ENCODE data around the gene HDLBP.

The HDLBP gene

DNA sequence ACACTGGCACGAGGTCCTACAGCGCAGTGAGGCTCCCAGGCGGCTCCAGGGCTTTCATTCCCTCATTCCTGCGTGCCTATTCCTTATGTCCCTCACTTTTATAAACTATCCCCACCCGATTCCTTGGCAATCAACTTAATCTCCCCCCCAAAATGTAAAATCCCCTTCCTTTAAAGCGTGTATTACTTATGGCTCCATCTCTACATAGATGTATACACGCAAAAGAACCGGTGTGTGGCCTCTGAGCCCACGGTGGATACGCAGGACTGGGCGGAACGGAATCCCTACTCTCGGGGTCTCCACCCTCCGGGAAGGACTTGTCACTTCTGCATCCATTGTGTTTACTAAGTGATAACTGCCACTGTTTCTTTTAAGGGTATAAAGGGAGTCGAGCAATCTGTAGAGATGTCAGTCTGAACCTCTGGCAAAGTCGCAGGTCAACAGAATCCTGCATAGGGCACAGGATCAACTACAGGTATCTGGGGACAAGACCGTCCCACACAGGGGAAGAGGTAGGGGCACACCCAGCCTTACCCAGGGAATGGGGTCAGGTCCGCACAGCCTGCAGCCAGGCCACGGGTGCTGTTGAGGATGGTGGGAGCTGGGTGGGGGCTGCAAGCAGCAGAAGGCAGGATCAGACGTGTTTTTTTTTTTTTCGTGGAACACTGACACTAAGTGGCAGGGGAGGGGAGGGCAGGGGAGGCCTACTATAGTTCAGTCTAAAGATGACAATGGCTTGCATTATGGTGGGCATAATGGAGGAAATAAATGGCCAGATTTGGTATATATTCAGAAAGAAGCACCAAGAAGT, 42.1 kb downstream of the HDLBP start:
- no peak for DNase-seq

DNA sequence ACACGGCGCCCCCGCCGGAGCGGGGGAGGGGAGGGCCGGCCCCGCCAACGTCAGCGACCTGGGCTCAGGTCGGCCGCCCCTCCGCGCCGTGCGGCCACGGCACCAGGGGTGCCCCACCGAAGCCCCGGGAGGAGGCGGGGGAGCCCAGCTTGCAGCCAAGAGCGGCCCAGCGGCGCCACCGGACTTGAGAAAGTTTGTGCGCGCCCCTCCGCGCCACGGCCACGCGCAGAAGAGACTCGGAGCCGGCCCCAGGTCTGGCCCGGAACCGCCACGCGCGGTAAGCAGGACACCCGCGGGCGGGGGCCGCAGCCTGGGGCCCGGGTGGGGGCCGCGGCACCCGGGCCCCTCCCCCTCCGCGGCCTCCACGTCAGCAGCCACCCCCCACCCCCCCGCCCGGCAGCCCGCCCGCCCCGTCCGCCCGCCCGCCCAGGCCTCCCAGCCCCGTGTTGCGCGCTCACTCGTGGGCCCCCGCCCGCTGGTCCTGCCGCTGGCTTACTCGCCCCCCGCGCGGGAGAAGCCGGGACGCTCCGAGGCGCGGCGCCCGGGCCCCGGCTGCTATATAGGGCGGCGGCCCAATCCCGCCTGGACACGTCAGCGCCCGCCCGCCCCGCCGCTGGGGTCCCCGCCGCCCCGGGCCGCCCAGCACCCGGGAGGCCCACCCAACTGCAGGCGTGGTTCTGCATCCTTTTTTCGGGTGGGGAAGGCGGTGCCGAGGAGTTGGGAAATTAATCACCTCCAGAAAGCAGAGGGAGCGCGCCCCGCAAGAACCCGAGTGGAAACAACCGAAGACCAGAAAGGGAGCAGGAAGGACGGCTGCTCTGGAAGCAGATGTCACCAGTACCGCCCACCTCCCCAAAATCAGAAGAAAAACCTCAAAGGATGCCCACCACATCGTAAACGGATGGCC, 42.9 kb downstream of the HDLBP start:
- no peak for DNase-seq

DNA sequence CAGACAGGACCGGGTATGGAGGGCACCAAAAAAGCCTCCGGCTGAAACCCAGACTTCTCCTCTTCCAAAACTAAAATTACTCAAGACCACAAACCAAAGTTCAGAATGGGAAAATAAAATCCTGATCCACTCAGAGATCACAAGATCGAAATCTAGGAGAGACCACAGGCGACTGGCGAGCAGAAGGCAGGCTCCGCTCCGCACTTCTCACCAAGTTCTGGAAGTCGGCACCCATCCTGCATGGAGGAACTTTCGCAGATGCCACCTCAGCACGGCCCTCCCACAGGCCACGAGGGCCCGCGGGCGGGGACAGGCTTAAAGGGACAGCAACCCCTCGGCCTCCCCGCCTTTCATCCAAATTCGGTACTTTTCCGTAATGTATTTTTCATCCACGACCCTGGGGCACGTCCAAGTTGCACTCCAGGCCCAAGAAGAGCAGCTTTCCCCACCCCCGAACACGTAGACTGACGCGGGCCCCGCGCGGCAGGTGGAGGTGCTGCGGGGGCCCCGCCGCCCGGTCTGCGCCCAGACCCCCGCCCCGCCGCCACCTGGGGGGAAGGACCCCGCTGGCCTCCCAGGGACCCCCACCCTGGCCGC, 43.7 kb downstream of the HDLBP start:
- DNase-seq: no peak

- DNase-seq: no peak
These were observed 44.9 kb downstream of the HDLBP start for GRCh38 chr2:241270531-241270930.

DNA sequence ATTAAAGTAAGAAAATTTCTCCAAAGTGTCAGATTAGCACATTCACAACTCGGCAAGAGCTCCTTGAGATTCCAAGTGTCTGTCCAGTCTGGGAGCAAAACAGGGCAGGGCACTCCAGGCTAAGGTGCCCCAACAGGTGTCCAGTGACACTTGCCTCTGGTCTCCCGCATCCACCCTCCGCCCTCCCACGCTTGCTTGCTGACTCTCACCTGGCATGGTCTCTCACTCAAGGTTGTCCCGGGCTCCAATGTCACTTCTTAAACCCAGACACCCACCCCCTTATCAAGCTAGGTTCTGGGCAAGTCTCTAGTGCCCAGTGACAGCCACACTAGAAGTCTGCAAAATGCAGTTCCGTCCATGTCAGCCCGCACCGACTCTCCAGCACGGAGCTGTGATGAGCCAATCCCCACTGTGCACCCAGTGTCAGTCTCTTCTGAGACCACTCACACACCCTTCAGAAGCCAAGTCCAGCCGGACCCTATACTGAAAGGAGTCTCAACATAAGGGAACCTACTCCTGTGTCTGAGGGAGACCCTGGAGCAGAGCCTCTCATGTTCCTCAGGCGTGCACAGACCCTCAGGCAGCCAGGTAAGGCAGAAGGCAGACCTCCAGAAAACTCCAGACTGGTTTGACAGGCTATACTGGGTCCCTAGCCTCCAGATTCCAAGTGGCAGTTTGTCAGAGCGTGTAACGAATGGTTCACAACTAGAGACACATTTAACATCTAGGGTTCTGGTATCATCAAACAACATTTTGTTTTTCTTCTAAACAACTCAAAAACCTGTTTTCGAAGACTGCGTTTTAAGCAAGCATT, 45.6 kb downstream of the HDLBP start:
- DNase-seq: no peak

DNA sequence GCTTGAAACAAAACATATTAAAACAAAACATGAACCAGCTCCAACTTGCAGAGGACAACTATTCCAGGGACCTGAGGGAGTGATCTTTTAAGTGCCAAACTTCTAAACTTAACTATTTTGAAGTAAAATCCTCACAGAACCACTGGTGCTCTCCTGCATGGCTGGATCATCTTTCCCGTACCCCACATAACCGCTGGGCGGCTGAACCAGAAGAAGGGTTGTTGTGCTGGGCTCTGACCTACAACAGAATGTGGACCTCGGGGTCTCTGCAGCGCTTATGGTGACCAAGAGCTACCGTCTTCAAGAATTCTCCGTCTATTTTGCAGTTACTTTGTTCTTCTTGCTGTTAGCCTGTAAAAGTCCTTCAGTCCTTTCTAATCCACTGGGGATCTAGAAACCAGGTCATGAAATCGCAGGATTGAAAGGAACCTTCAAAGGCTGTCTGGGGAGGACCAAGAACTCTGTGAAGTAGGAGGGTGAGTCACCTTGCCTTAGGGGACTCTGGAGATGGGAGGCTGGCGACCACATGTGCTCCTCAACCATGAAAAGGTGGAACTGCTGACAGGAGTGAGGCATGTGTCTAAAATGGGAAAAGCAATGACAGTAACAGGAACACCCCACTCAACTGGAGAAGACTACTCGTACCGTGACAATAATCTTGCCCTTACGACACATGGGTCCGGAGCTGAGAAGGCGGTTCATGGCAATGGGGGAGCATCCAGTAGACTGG, 46.6 kb downstream of the HDLBP start:
- DNase-seq: no peak

- DNase-seq: no peak
These were observed 47.2 kb downstream of the HDLBP start for GRCh38 chr2:241268306-241268705.

- DNase-seq: no peak
These were observed 48.0 kb downstream of the HDLBP start for GRCh38 chr2:241267249-241268067.

DNA sequence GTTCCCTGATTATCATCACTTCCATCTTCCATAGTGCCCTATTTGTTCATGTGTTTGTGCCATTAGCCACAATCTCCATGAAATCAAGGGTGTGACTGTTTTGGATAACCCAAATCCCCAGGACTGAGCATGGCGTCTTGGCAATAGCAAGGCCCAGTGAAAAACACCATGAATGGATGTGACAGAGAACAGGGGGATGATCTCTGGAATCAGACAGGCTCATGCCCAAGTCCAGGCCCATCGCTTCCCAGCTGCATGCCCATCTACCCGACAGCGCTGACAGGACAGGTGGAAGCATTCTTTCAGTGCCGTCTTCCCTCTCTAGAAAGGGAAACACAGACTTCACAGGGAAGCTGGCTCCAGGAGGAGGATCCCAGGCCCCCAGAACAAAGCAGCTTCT, 50.0 kb downstream of the HDLBP start:
- DNase-seq: no peak

GRCh38 chr2:241263061-241263460, 52.4 kb downstream of the HDLBP start:
- no peak for DNase-seq

GRCh38 chr2:241261628-241262027, 53.8 kb downstream of the HDLBP start:
- no peak for DNase-seq

DNA sequence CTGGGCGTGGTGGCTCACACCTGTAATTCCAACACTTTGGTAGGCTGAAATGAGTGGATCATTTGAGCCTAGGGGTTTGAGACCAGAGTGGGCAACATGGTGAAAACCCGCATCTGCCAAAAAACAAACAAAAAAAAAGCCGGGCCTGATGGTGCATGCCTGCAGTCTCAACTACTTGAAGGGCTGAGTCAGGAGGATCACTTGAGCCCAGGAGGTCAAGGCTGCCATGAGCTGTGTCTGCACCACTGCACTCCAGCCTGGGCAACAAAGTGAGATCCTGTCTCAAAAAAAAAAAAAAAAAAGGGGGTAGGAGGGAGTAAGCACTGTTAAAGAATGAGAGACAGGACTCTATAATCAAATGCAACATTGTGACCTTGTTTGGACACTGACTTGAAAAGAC, 54.6 kb downstream of the HDLBP start:
- DNase-seq: no peak

DNA sequence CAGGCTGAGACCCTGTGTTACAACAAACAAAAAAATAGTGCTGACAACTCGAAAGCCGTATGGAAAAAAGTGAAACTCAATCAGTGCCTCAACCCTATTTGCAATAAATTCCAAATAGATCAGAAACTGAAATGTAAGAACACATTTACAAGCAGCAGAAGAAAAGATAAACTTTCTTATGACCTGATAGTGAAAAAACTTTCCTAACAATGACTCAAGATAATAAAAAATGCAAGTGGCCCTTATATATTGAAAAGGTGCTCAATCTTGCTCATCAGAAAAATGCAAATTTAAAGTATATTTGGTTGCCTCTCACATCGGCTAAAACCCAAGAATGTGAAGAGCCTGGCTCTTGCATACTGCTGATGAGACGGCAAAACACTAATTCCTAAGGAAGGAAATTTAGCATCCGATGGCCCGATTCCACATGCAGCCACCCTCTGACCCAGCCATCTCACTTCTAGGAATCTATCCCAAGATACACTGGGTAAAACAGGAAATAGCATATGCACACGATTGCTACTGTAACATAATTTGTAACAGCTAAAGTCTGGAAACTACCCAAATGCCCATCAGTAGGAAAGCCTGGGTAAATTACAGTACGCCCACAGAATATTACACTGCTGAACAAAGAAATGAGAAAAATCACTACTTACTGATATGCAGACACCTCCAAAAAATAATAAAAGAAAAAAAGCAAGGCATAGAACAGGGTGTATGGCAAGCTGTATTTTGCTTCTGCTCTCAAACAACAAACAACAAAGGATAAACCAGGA, 56.8 kb downstream of the HDLBP start:
- no peak for DNase-seq

DNA sequence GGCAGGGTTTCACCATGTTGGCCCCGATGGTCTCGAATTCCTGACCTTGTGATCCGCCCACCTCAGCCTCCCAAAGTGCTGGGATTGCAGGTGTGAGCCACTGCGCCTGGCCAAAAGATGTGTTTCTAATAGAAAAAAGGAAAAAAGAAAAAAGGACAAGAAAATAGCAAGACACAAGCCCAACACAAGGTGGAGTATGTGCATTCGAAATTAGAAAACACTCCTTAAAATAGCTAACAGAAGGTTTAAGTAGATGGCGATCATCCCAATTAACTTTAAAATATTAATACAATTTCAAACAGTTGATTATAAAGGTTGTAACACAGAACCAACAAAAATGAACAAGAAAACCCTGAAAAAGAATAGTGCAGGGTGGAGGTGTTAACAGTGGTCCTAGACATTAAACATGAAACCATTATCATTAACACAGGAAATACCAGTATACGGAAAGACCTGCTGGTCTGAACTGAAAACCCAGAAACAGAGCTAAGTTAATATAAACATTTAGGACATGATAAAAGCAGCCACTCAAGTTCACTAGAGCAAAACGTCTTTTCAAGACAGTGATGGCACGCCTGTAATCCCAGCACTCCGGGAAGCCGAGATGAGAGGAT, 57.9 kb downstream of the HDLBP start:
- no peak for DNase-seq

DNA sequence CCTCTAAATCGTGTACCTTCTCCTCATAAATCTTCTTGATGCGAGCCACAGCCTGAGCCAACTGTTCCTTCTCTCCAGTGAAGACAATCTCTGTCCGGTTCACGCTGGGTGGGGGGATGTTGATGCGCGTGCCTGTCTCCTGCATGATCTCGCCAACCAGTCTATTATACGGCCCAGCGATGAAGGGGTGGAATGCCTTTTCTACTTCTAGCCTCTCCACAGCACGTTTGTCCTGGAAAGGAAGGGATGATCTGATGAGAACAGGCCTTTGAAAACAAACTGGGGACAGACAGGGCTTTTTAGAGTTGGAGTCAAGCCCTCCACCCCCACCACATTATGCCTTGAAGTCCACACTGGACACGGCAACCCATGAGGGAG, 59.3 kb downstream of the HDLBP start:
- no peak for DNase-seq

DNA sequence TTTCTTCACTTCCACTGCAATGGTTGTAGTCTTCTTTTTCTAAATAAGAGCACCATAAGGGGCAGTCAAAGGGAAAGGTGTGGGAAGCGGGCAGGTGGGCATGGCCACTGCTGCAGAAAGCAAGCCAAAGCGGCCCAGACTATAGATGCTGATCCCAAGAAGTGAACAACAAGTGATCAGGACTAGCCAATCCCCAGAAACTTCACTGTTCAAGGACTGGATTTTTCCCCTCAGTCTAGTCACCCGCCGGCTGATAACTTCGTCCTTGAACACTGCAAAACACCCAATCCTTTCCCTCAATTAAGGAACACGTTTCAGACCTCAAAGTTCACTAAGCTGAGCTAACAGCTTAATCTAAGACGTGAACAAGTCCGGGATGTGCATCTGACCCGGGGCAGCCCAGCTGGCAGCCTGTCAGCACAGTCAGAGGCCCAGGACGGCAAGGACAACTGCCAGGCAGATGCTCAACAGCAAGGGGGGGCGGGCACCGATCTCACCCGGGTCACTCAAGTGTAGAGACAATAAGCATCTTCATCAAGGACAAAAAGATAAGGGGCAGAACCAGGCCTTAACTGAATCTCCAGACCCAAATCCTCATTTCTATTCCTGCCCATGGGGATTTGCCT, 59.8 kb downstream of the HDLBP start:
- DNase-seq: no peak

DNA sequence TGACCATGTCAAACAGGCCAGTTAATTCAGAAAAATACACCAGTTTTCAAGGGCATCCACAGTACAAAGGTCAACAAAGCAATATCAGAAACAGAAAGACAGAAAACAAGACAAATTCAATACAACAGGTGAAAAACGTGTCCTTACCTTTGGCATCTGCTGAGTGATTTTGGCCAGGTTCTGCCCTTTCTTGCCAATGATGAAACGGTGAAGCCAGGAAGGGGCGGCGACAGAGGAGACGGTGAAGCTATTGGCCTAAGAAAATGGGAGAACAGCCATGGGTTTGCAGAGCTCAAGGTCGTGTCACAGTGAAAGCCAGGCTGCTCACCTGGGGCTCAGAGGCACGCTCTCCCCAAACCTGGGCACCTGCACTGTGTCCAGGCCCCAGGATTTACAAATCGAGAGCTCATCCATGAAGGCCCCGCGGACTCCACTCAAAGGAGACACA, 60.5 kb downstream of the HDLBP start:
- DNase-seq: no peak

DNA sequence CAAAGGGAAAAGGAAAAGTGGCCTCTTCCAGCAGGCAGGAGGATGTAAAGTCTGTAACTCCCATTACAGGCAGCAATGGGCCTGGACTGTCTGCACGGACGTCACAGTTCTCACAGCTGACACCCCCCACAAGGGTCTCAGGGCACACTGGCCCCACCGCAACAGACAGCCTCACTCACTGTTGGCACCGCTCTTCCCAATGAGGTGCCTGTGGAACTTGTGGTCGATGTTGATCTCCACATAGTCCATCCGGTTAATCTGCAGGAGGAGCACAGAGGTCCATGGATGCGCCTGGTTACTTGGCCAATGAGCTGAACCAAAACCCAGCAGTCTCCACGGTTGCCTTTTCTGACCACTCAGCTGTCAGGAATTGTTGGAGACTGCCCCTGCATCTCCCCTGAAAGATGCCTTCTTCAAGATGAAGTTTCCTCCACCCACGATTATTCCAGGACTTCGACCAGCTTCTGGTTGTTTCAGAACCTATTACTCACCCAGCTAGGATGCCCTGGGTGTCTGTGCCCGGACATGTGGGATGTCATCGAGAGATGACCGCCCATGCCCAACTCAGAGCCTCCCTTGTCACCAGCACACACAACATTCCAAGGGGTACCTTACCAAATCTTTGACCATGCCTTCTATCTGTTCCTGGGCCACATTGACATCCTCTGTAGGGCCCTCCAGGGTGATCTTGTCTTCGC, 62.5 kb downstream of the HDLBP start:
- no peak for DNase-seq

GRCh38 chr2:241249654-241250053, 65.8 kb downstream of the HDLBP start:
- no peak for DNase-seq
